ELR (cell line): ENCODE measurements around the gene NUTM2D.
A peak's percentile ranks its signal among the peaks of the same experiment; 100 is the strongest.
"Not testable (repeated sequence)": the region's sequence is repeated elsewhere in the genome, so short reads cannot be mapped to it uniquely, and the experiment has no call there.

Experiments
- DNase-seq: peaks from one replicate; pipeline ENCODE4 v3.0.0-alpha.2; 2015; ENCODE audit warnings: low read depth

NUTM2D gene

GRCh38 chr10:87379115-87379514 lies 21.6 kb downstream of the NUTM2D start:
- DNase-seq: not testable (repeated sequence)

- DNase-seq: peak; percentile 70
Measured at GRCh38 chr10:87383149-87383857, 25.8 kb downstream of the NUTM2D start.

GRCh38 chr10:87384283-87384682 lies 26.7 kb downstream of the NUTM2D start:
- DNase-seq: not testable (repeated sequence)

- not testable (repeated sequence) for DNase-seq
Measured at GRCh38 chr10:87385762-87386360, 28.3 kb downstream of the NUTM2D start.

- DNase-seq: not testable (repeated sequence)
Measured at GRCh38 chr10:87391360-87391759, 33.8 kb downstream of the NUTM2D start.

GRCh38 chr10:87396206-87396605 lies 38.7 kb downstream of the NUTM2D start:
- not testable (repeated sequence) for DNase-seq

- not testable (repeated sequence) for DNase-seq
Measured at GRCh38 chr10:87398436-87398835, 40.9 kb downstream of the NUTM2D start.

GRCh38 chr10:87407516-87408467 lies 50.2 kb downstream of the NUTM2D start:
- not testable (repeated sequence) for DNase-seq

GRCh38 chr10:87413921-87414320 lies 56.4 kb downstream of the NUTM2D start:
- DNase-seq: not testable (repeated sequence)
